Loucy (cell line): ENCODE measurements around the gene ZNF253.
"Not testable (repeated sequence)": the region's sequence is repeated elsewhere in the genome, so short reads cannot be mapped to it uniquely, and the experiment has no call there.

Experiments
- H2AFZ ChIP-seq: fragments of 200-600 bp; sonication (generic); 2 replicates; pipeline ENCODE4 v1.6.0; 2016; ENCODE audit warnings: antibody characterized with exemption, mild to moderate bottlenecking, low read length, moderate library complexity
- H3F3A ChIP-seq: fragments of 200-600 bp; 2 replicates; pipeline ENCODE4 v1.6.0; 2016; ENCODE audit warnings: antibody characterized with exemption, low read depth, mild to moderate bottlenecking
- H3K27me3 ChIP-seq: fragments of 200-600 bp; sonication (generic); 2 replicates; pipeline ENCODE4 v1.6.1; 2014; ENCODE audit warnings: low read length, mild to moderate bottlenecking; ENCODE audit not compliant: insufficient read depth, poor library complexity, severe bottlenecking
- H3K36me3 ChIP-seq: fragments of 200-600 bp; sonication (generic); 2 replicates; pipeline ENCODE4 v1.6.1; 2016; ENCODE audit warnings: low read length; ENCODE audit not compliant: insufficient read depth
- H3K4me1 ChIP-seq: fragments of 200-600 bp; sonication (generic); 2 replicates; pipeline ENCODE4 v1.5.1; 2014; ENCODE audit warnings: low read length, mild to moderate bottlenecking; ENCODE audit not compliant: insufficient read depth, poor library complexity, severe bottlenecking
- H3K4me2 ChIP-seq: fragments of 200-600 bp; sonication (generic); 2 replicates; pipeline ENCODE4 v1.6.0; 2014; ENCODE audit warnings: antibody characterized with exemption, low read length, low read depth, mild to moderate bottlenecking; ENCODE audit not compliant: poor library complexity, severe bottlenecking
- H3K4me3 ChIP-seq: fragments of 200-600 bp; sonication (generic); 2 replicates; pipeline ENCODE4 v1.5.1; 2014; ENCODE audit warnings: low read length, mild to moderate bottlenecking, mixed read lengths; ENCODE audit not compliant: poor library complexity, severe bottlenecking
- H3K79me2 ChIP-seq: fragments of 200-600 bp; sonication (generic); 2 replicates; pipeline ENCODE4 v1.6.1; 2014; ENCODE audit warnings: low read length; ENCODE audit not compliant: insufficient read depth
- H3K9ac ChIP-seq: fragments of 200-600 bp; sonication (generic); 2 replicates; pipeline ENCODE4 v1.6.0; 2014; ENCODE audit warnings: mild to moderate bottlenecking, low read depth, low read length, moderate library complexity; ENCODE audit not compliant: poor library complexity, severe bottlenecking
- H3K9me2 ChIP-seq: fragments of 200-600 bp; sonication (generic); replicated peaks from 2 replicates; pipeline ENCODE4 v1.6.1; 2016; ENCODE audit warnings: low read depth, low read length, mixed read lengths
- H3K9me3 ChIP-seq: fragments of 200-600 bp; sonication (generic); 2 replicates; pipeline ENCODE4 v1.6.1; 2014; ENCODE audit warnings: mild to moderate bottlenecking, antibody characterized with exemption, low read length, low read depth; ENCODE audit not compliant: insufficient read depth
- H4K20me1 ChIP-seq: fragments of 200-600 bp; sonication (generic); 2 replicates; pipeline ENCODE4 v1.6.0; 2014; ENCODE audit warnings: antibody characterized with exemption, low read length, mild to moderate bottlenecking; ENCODE audit not compliant: insufficient read depth, poor library complexity, severe bottlenecking
- CTCF ChIP-seq: fragments of 200-600 bp; sonication (generic); conservative IDR thresholded peaks from 2 replicates; pipeline ENCODE4 v1.5.1; 2014; ENCODE audit warnings: mild to moderate bottlenecking, antibody characterized with exemption, low read length
- EZH2phosphoT487 ChIP-seq: fragments of 200-600 bp; IDR thresholded peaks from 2 replicates; pipeline ENCODE4 v1.6.1; 2018; ENCODE audit warnings: antibody characterized with exemption, mild to moderate bottlenecking, moderate library complexity, borderline replicate concordance

Gene ZNF253

GRCh38 chr19:19849056-19849455 is 16.6 kb upstream of the ZNF253 start:
- TF ChIP-seq EZH2phosphoT487 (no peak), CTCF (no peak)
- Histone ChIP-seq H3K9me3 (no peaks in the 10 kb centered on the region; the same call in 1 of the 2 replicates), H3K4me1 (no peaks in the 10 kb centered on the region), H3K4me2 (no peak overlapping the region), H3K9ac (no peak overlapping the region), H3K9me2 (no peaks in the 10 kb centered on the region), H4K20me1 (no peaks in the 10 kb centered on the region), H3F3A (no peaks in the 10 kb centered on the region), H3K79me2 (no peaks in the 10 kb centered on the region), H2AFZ (no peak overlapping the region), H3K36me3 (no peaks in the 10 kb centered on the region), H3K27me3 (no peaks in the 10 kb centered on the region), H3K4me3 (no peak overlapping the region)

- H3K27me3 ChIP-seq, H3K9me2 ChIP-seq: not testable (repeated sequence)
These were observed 13.9 kb upstream of the ZNF253 start for GRCh38 chr19:19851740-19852139.

DNA sequence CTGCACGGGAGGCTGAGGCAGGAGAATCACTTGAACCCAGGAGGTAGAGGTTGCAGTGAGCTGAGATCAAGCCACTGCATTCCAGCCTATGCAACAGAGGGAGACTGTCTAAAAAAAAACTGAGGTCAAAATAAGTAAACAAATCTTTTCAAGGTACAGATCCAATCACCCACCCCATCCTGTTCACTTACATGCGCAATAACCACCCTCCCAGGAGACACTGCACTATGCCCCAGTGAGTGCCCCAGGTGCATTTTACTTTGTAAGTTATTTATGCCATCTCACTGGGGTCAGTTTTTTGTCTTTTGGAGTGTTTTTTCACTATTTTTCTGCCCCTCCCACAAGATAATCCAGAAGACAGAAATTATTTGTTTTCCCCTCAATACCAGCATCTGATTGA is 6.9 kb upstream of the ZNF253 start:
- no peak for TF ChIP-seq CTCF
- TF ChIP-seq EZH2phosphoT487: no peak
- no peak overlapping the region for H3K9ac ChIP-seq
- no peaks in the 10 kb centered on the region for H3K36me3 ChIP-seq
- no peaks in the 10 kb centered on the region for H4K20me1 ChIP-seq
- no peaks in the 10 kb centered on the region for H3K4me1 ChIP-seq
- no peaks in the 10 kb centered on the region for H3F3A ChIP-seq
- no peak overlapping the region for H2AFZ ChIP-seq
- H3K9me2 ChIP-seq: no peaks in the 10 kb centered on the region
- no peak overlapping the region for H3K4me2 ChIP-seq
- no peaks in the 10 kb centered on the region for H3K9me3 ChIP-seq
- H3K27me3 ChIP-seq: no peaks in the 10 kb centered on the region
- no peak overlapping the region for H3K4me3 ChIP-seq
- H3K79me2 ChIP-seq: no peaks in the 10 kb centered on the region

More at GRCh38 chr19:19851740-19852139, 13.9 kb upstream of the ZNF253 start:
- H3K36me3 ChIP-seq, H3K4me1 ChIP-seq, H3K79me2 ChIP-seq, H2AFZ ChIP-seq, H3K9ac ChIP-seq, H4K20me1 ChIP-seq, H3K4me3 ChIP-seq, H3K4me2 ChIP-seq, H3K9me3 ChIP-seq, H3F3A ChIP-seq: not testable (repeated sequence)

DNA sequence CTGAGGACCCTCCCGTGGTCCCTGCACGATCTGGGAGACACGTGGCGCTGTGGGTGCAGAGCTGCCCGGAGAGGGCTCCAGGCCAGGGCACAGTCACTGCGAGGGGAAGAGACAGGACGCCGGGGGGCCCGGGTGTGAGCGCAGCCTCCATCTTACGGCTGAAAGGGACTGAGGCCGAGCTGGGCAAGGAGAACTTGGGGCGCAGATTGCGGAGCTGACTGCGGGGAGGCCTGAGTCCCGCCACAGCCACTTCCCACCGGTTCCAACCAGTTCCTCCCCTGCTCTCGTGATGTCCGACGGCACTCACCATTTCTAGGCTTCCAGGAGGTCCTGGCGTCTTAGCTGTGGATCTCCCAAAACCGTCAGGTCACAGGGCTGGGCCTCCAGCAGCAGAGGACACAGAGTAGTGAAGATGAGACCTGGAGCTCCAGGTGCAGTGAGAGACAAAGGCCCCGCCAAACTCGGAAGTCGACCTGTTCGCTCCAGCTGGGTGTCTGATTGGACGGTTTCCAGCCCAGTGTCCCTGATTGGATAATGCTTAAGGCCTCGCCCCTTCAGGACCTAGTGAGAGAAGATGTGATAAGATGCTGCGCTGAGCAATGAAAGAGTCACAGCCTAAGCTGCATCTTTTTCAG is 4.8 kb upstream of the ZNF253 start:
- no peaks in the 10 kb centered on the region for H3K36me3 ChIP-seq
- H3K9me2 ChIP-seq: no peaks in the 10 kb centered on the region
- H3K9ac ChIP-seq: no peak overlapping the region
- H3K4me3 ChIP-seq: no peak overlapping the region
- H3K79me2 ChIP-seq: peaks cover 1% of the 10 kb centered on the region; the same call in 1 of the 2 replicates
- TF ChIP-seq CTCF (no peak), EZH2phosphoT487 (no peak)
- no peaks in the 10 kb centered on the region for H3K9me3 ChIP-seq
- H3K27me3 ChIP-seq: no peaks in the 10 kb centered on the region
- no peaks in the 10 kb centered on the region for H4K20me1 ChIP-seq
- H3F3A ChIP-seq: no peaks in the 10 kb centered on the region
- no peaks in the 10 kb centered on the region for H3K4me1 ChIP-seq
- H3K4me2 ChIP-seq: no peak overlapping the region
- no peak overlapping the region for H2AFZ ChIP-seq
